DND-41 (cell line): ENCODE results near the gene HSDL2.

Experiments
- ATAC-seq: fragments of 200-7000 bp; cut with Tn5 transposase; 3 replicates; pipeline ENCODE4 v1.9.1; 2021; ENCODE audit warnings: low read depth; ENCODE audit not compliant: insufficient read depth
- DNase-seq: peaks from one replicate; pipeline ENCODE4 v3.0.0-alpha.2; 2020
- H2AFZ ChIP-seq: 2 replicates; pipeline ENCODE4 v1.6.0; 2012; ENCODE audit warnings: low read depth, low read length
- H3K27ac ChIP-seq: 2 replicates; pipeline ENCODE4 v1.5.1; 2012; ENCODE audit warnings: low read length, inconsistent platforms
- H3K27me3 ChIP-seq: fragments of 200-600 bp; sonication (generic); 2 replicates; pipeline ENCODE4 v1.6.0; 2012; ENCODE audit warnings: low read length, mild to moderate bottlenecking, inconsistent platforms; ENCODE audit not compliant: insufficient read depth, poor library complexity
- H3K36me3 ChIP-seq: 2 replicates; pipeline ENCODE4 v1.5.1; 2012; ENCODE audit warnings: low read length, inconsistent platforms; ENCODE audit not compliant: insufficient read depth
- H3K4me1 ChIP-seq: 2 replicates; pipeline ENCODE4 v1.5.1; 2012; ENCODE audit warnings: mild to moderate bottlenecking, low read length; ENCODE audit not compliant: insufficient read depth
- H3K4me2 ChIP-seq: 2 replicates; pipeline ENCODE4 v1.6.0; 2012; ENCODE audit warnings: mild to moderate bottlenecking, moderate library complexity, low read length, inconsistent platforms; ENCODE audit not compliant: insufficient read depth
- H3K4me3 ChIP-seq, 2 experiments: fragments of 200-600 bp in 1 of 2; shearing (Covaris generic) in 1 of 2; 2 replicates each; pipeline ENCODE4 v1.5.1; 2012 to 2016; ENCODE audit warnings: inconsistent platforms in 2 of 2, low read length in 2 of 2, mild to moderate bottlenecking in 2 of 2, low read depth in 1 of 2, moderate library complexity in 1 of 2
- H3K79me2 ChIP-seq: 2 replicates; pipeline ENCODE4 v1.6.0; 2012; ENCODE audit warnings: low read length, inconsistent platforms; ENCODE audit not compliant: insufficient read depth
- H3K9ac ChIP-seq: 2 replicates; pipeline ENCODE4 v1.6.0; 2012; ENCODE audit warnings: low read depth, mild to moderate bottlenecking, inconsistent platforms, low read length, moderate library complexity
- H3K9me3 ChIP-seq: 2 replicates; pipeline ENCODE4 v1.5.1; 2012; ENCODE audit warnings: low read length, moderate library complexity, mild to moderate bottlenecking, inconsistent platforms; ENCODE audit not compliant: insufficient read depth, severe bottlenecking
- H4K20me1 ChIP-seq: 2 replicates; pipeline ENCODE4 v1.6.0; 2012; ENCODE audit warnings: low read length; ENCODE audit not compliant: insufficient read depth
- EZH2 ChIP-seq: IDR thresholded peaks from 3 replicates; pipeline ENCODE4 v1.6.1; 2012; ENCODE audit warnings: borderline replicate concordance, low read depth, mild to moderate bottlenecking, moderate library complexity, low read length, inconsistent platforms; ENCODE audit not compliant: severe bottlenecking
- TF ChIP-seq, protein P1 (sequence below): IDR thresholded peaks from 2 replicates; pipeline ENCODE4 v1.5.1; 2012; ENCODE audit warnings: borderline replicate concordance, low read length, moderate library complexity, mild to moderate bottlenecking; ENCODE audit not compliant: poor library complexity, severe bottlenecking; ENCODE audit errors: extremely low read depth

Gene HSDL2

DNA sequence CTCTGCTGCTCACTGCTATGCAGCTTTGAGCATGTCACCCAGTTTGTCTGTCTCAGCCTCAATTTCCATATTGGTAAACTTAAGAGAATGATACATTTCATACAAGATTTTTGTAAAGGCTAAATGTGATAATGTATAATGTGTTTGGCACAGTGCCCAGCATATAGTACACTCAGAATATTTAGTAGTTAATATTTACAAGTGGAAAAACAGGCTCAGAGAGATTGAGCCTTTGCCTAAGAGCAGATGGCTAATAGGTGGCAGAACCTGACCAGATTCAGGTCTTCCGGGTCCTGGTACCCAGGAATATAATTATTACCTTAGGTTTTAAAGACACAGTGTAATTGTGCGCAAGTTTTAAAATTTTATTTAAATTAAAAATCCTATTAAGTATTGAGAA, 59.9 kb downstream of the HSDL2 start:
- Histone ChIP-seq H3K4me3 (no peak overlapping the region), H3K27me3 (no peaks in the 10 kb centered on the region), H2AFZ (no peak overlapping the region), H3K9ac (no peak overlapping the region), H3K79me2 (no peaks in the 10 kb centered on the region), H3K36me3 (no peaks in the 10 kb centered on the region; the same call in 1 of the 2 replicates), H3K9me3 (no peaks in the 10 kb centered on the region), H3K4me1 (no peaks in the 10 kb centered on the region), H3K4me2 (no peak overlapping the region), H3K27ac (no peak overlapping the region), H4K20me1 (no peaks in the 10 kb centered on the region)
- DNase-seq (no peak), ATAC-seq (no peak)
- TF ChIP-seq, protein P1, sequence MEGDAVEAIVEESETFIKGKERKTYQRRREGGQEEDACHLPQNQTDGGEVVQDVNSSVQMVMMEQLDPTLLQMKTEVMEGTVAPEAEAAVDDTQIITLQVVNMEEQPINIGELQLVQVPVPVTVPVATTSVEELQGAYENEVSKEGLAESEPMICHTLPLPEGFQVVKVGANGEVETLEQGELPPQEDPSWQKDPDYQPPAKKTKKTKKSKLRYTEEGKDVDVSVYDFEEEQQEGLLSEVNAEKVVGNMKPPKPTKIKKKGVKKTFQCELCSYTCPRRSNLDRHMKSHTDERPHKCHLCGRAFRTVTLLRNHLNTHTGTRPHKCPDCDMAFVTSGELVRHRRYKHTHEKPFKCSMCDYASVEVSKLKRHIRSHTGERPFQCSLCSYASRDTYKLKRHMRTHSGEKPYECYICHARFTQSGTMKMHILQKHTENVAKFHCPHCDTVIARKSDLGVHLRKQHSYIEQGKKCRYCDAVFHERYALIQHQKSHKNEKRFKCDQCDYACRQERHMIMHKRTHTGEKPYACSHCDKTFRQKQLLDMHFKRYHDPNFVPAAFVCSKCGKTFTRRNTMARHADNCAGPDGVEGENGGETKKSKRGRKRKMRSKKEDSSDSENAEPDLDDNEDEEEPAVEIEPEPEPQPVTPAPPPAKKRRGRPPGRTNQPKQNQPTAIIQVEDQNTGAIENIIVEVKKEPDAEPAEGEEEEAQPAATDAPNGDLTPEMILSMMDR = no peak
- no peak for TF ChIP-seq EZH2

DNA sequence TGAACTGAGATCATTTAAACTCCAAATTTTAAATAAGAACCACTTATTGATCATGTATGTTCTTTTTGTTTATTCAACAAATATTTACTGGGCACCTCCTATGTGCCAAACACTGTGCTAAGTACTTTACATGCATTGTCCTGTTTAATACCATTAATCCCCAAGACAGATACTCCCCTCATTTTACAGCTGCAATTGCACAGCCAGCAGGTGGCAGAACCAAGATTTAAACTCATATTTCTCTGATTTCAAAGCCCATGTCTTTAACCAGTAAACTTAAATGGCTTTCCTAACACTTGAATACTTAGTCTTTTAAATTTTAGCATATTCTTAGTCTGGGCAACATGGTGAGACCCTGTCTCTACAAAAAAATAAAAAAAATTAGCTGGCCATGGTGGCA, 63.3 kb downstream of the HSDL2 start:
- DNase-seq = peak; percentile 10
- H3K4me1 ChIP-seq = no peaks in the 10 kb centered on the region
- H3K4me2 ChIP-seq = no peak overlapping the region
- TF ChIP-seq, protein P1 = peak; percentile 60
- TF ChIP-seq EZH2 = no peak
- H3K9ac ChIP-seq = no peak overlapping the region
- no peak for ATAC-seq
- H3K27me3 ChIP-seq = no peaks in the 10 kb centered on the region
- H3K4me3 ChIP-seq = no peak overlapping the region
- H4K20me1 ChIP-seq = no peaks in the 10 kb centered on the region
- no peaks in the 10 kb centered on the region for H3K79me2 ChIP-seq
- no peak overlapping the region for H2AFZ ChIP-seq
- no peaks in the 10 kb centered on the region; the same call in 1 of the 2 replicates for H3K36me3 ChIP-seq
- no peak overlapping the region for H3K27ac ChIP-seq
- no peaks in the 10 kb centered on the region for H3K9me3 ChIP-seq

DNA sequence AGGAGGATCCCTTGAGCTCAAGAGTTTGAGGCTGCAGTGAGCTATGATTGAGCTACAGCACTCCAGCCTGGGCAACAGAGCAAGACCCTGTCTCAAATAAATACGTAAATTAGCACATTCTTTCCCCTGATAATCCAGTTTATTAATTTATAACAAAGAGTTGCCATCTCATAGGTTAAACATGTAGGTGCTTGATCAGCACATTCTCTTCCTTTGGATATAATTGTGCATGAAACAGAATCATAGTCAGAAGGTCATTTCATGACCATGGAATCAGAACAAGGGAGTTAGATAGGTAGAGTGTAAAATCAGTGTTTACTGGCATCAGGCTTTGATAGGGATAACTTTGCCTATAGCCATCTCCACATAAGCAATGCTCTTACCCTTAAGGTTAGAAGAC, 63.7 kb downstream of the HSDL2 start:
- no peak overlapping the region for H2AFZ ChIP-seq
- DNase-seq (no peak), ATAC-seq (no peak)
- H3K27ac ChIP-seq = no peak overlapping the region
- no peaks in the 10 kb centered on the region for H4K20me1 ChIP-seq
- no peaks in the 10 kb centered on the region; the same call in 1 of the 2 replicates for H3K36me3 ChIP-seq
- TF ChIP-seq, protein P1 = no peak
- no peak for TF ChIP-seq EZH2
- no peak overlapping the region for H3K4me3 ChIP-seq
- H3K9ac ChIP-seq = no peak overlapping the region
- no peaks in the 10 kb centered on the region for H3K27me3 ChIP-seq
- no peaks in the 10 kb centered on the region for H3K79me2 ChIP-seq
- H3K4me2 ChIP-seq = no peak overlapping the region
- no peaks in the 10 kb centered on the region for H3K9me3 ChIP-seq
- H3K4me1 ChIP-seq = no peaks in the 10 kb centered on the region

DNA sequence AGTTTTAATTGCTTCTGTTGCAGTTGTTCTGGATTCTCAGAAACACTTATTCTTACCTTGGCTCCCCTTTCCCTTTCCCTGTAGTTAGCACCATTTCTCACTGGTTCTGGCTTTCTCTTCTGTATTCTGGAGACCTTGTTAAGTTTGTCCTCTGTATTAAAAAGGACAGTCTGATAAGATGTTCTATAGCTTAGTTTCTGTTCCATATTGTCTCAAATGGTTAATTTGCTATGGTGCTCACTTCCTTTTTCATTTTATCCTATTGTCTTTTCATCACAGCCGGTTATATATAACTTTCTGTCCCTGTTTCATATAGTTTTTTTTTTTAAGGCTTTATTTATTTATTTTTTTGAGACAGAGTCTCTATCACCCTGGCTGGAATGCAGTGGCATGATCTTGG, 65.3 kb downstream of the HSDL2 start:
- no peak for ATAC-seq
- Histone ChIP-seq H3K9ac (no peak overlapping the region), H3K4me1 (no peaks in the 10 kb centered on the region), H3K27ac (no peak overlapping the region), H3K79me2 (no peaks in the 10 kb centered on the region), H3K36me3 (no peaks in the 10 kb centered on the region; the same call in 1 of the 2 replicates), H3K9me3 (no peaks in the 10 kb centered on the region), H2AFZ (no peak overlapping the region), H3K27me3 (no peaks in the 10 kb centered on the region), H3K4me2 (no peak overlapping the region), H4K20me1 (no peaks in the 10 kb centered on the region), H3K4me3 (no peak overlapping the region)
- DNase-seq = no peak
- TF ChIP-seq, protein P1 = no peak
- TF ChIP-seq EZH2 = no peak
